H1 (cell line): ENCODE measurements around the gene BICD1. TPM values are rescaled to one million over a fixed set of nuclear protein-coding genes. Genes with fewer than 3 reads are reported as not detected.

Experiments
- CTCF ChIA-PET: fragments of 300-600 bp; sonication (Branson Sonifier 250); formaldehyde crosslinking; loops from one replicate; lab custom pipeline; 2021; ENCODE audit not compliant: partially characterized antibody; lab: Charles Lee
- POLR2A ChIA-PET: fragments of 300-600 bp; sonication (Branson Sonifier 250); formaldehyde crosslinking; loops from one replicate; lab custom pipeline; 2021; ENCODE audit warnings: inconsistent platforms; ENCODE audit not compliant: partially characterized antibody; lab: Charles Lee
- DNase-seq, 2 experiments: peaks; one replicate each; pipeline versions ENCODE4 v3.0.0 to v3.0.0-alpha.2; 2010 to 2022; ENCODE audit warnings: low spot score in 2 of 2, low read depth in 1 of 2, mixed read lengths in 1 of 2
- FAIRE-seq: peaks from 2 replicates; lab custom pipeline; 2011; peaks lifted over from hg19 to GRCh38; lab: Jason Lieb, UNC
- H2AFZ ChIP-seq: 2 replicates; pipeline ENCODE4 v1.8.1; 2012; ENCODE audit warnings: low read length, inconsistent platforms
- H2AK5ac ChIP-seq: 2 replicates; pipeline ENCODE4 v1.6.1; 2013; ENCODE audit warnings: low read depth, low read length
- H2BK120ac ChIP-seq: replicated peaks from 2 replicates; pipeline ENCODE3; 2013; ENCODE audit warnings: low read depth, low read length, inconsistent platforms
- H2BK12ac ChIP-seq: 2 replicates; pipeline ENCODE4 v1.6.1; 2013; ENCODE audit warnings: low read depth, low read length
- H2BK15ac ChIP-seq: 2 replicates; pipeline ENCODE4 v1.6.1; 2013; ENCODE audit warnings: low read length
- H2BK20ac ChIP-seq: 2 replicates; pipeline ENCODE4 v1.6.1; 2013; ENCODE audit warnings: low read length
- H2BK5ac ChIP-seq: 2 replicates; pipeline ENCODE4 v1.6.1; 2013; ENCODE audit warnings: low read depth, low read length
- H3K14ac ChIP-seq: 2 replicates; pipeline ENCODE4 v1.6.1; 2013; ENCODE audit warnings: inconsistent platforms; ENCODE audit not compliant: insufficient read length
- H3K18ac ChIP-seq: 2 replicates; pipeline ENCODE4 v1.6.1; 2013; ENCODE audit warnings: low read length; ENCODE audit errors: extremely low read depth
- H3K23ac ChIP-seq: 2 replicates; pipeline ENCODE4 v1.6.1; 2013; ENCODE audit warnings: inconsistent platforms; ENCODE audit not compliant: insufficient read length
- H3K23me2 ChIP-seq: 2 replicates; pipeline ENCODE4 v1.6.1; 2013; ENCODE audit warnings: low read depth, low read length
- H3K27ac ChIP-seq: 2 replicates; pipeline ENCODE4 v1.6.1; 2011; ENCODE audit warnings: low read depth, low read length, inconsistent platforms
- H3K27me3 ChIP-seq, 4 experiments: replicated peaks in 1 of 4; 1 replicate in 1 of 4; 2 replicates in 3 of 4; pipeline versions ENCODE4 v1.6.1 to v1.8.1; 2011 to 2013; ENCODE audit warnings: low read length in 3 of 4, mild to moderate bottlenecking in 3 of 4, inconsistent platforms in 2 of 4, mixed read lengths in 2 of 4, moderate library complexity in 1 of 4; ENCODE audit not compliant: control insufficient read depth in 3 of 4, insufficient read depth in 3 of 4; ENCODE audit errors: extremely low read depth in 1 of 4
- H3K36me3 ChIP-seq, 4 experiments: 2 replicates each; pipeline versions ENCODE4 v1.6.1 to v1.8.1; 2011 to 2013; ENCODE audit warnings: mild to moderate bottlenecking in 4 of 4, low read length in 3 of 4, moderate library complexity in 2 of 4, control low read depth in 1 of 4, inconsistent platforms in 1 of 4; ENCODE audit not compliant: insufficient read depth in 4 of 4, control insufficient read depth in 2 of 4
- H3K4ac ChIP-seq: replicated peaks from 2 replicates; pipeline ENCODE3; 2013; ENCODE audit warnings: low read length, low read depth, mixed read lengths, inconsistent platforms; ENCODE audit not compliant: insufficient read length
- H3K4me1 ChIP-seq, 4 experiments: replicated peaks in 1 of 4; 1 replicate in 1 of 4; 2 replicates in 3 of 4; pipeline versions ENCODE4 v1.6.1 to v1.8.1; 2011 to 2013; ENCODE audit warnings: low read length in 3 of 4, inconsistent platforms in 2 of 4, mixed read lengths in 1 of 4; ENCODE audit not compliant: insufficient read depth in 4 of 4, control insufficient read depth in 3 of 4
- H3K4me2 ChIP-seq, 2 experiments: 2 replicates each; pipeline versions ENCODE4 v1.6.1 to v1.8.1; 2011 to 2013; ENCODE audit warnings: low read depth in 2 of 2, low read length in 2 of 2, control low read depth in 1 of 2, inconsistent platforms in 1 of 2, mild to moderate bottlenecking in 1 of 2; ENCODE audit not compliant: insufficient read depth in 1 of 2
- H3K4me3 ChIP-seq, 4 experiments: fragments of 200-600, 300-600 bp in 1 of 4; sonication (generic), shearing (Covaris generic), sonication (Bioruptor Twin) in 1 of 4; 2 replicates each; pipeline versions ENCODE4 v1.5.1 to v1.8.1; 2011 to 2016; ENCODE audit warnings: low read length in 4 of 4, low read depth in 3 of 4, control low read depth in 2 of 4, inconsistent platforms in 2 of 4, mild to moderate bottlenecking in 2 of 4, mixed read lengths in 1 of 4, moderate library complexity in 1 of 4; ENCODE audit not compliant: insufficient read depth in 2 of 4; ENCODE audit errors: extremely low read depth in 1 of 4
- H3K56ac ChIP-seq: replicated peaks from 2 replicates; pipeline ENCODE3; 2013; ENCODE audit warnings: low read depth, mild to moderate bottlenecking, mixed read lengths, low read length, inconsistent platforms; ENCODE audit not compliant: insufficient read length
- H3K79me1 ChIP-seq: 2 replicates; pipeline ENCODE4 v1.6.1; 2013; ENCODE audit warnings: low read depth, low read length, control low read depth
- H3K79me2 ChIP-seq, 2 experiments: 2 replicates each; pipeline versions ENCODE4 v1.6.1 to v1.8.1; 2012 to 2013; ENCODE audit warnings: low read length in 2 of 2, mild to moderate bottlenecking in 2 of 2, inconsistent platforms in 1 of 2; ENCODE audit not compliant: insufficient read depth in 2 of 2, control insufficient read depth in 1 of 2
- H3K9ac ChIP-seq, 4 experiments: replicated peaks in 1 of 4; 1 replicate in 1 of 4; 2 replicates in 3 of 4; pipeline versions ENCODE4 v1.6.1 to v1.8.1; 2011 to 2013; ENCODE audit warnings: low read depth in 3 of 4, low read length in 3 of 4, control low read depth in 2 of 4, mild to moderate bottlenecking in 2 of 4, moderate library complexity in 2 of 4, inconsistent platforms in 1 of 4; ENCODE audit errors: extremely low read depth in 1 of 4
- H3K9me3 ChIP-seq, 2 experiments: 2 replicates each; pipeline versions ENCODE4 v1.6.1 to v1.8.1; 2012 to 2013; ENCODE audit warnings: mild to moderate bottlenecking in 2 of 2, moderate library complexity in 2 of 2, control low read depth in 1 of 2, inconsistent platforms in 1 of 2, low read depth in 1 of 2, low read length in 1 of 2, mixed read lengths in 1 of 2; ENCODE audit not compliant: insufficient read depth in 2 of 2
- H4K20me1 ChIP-seq, 2 experiments: replicated peaks in 1 of 2; 2 replicates each; pipeline versions ENCODE3 to v1.8.1; 2011 to 2013; ENCODE audit warnings: inconsistent platforms in 2 of 2, low read length in 2 of 2, mild to moderate bottlenecking in 1 of 2; ENCODE audit not compliant: insufficient read depth in 2 of 2, control insufficient read depth in 1 of 2
- H4K5ac ChIP-seq: 2 replicates; pipeline ENCODE4 v1.6.1; 2013; ENCODE audit warnings: low read length, low read depth, mixed read lengths, inconsistent platforms; ENCODE audit not compliant: insufficient read length
- H4K8ac ChIP-seq: 2 replicates; pipeline ENCODE4 v1.8.0; 2013; ENCODE audit warnings: mild to moderate bottlenecking, moderate library complexity, low read length, inconsistent platforms; ENCODE audit not compliant: insufficient read depth; ENCODE audit errors: extremely low read depth
- H4K91ac ChIP-seq: replicated peaks from 2 replicates; pipeline ENCODE3; 2013; ENCODE audit warnings: low read length, mixed read lengths, inconsistent platforms; ENCODE audit not compliant: insufficient read length
- EZH2 ChIP-seq: fragments of 200-600 bp; sonication (generic); IDR thresholded peaks from 2 replicates; pipeline ENCODE4 v1.7.1; 2012; ENCODE audit warnings: low read depth, mild to moderate bottlenecking, moderate library complexity, low read length, inconsistent platforms; ENCODE audit not compliant: severe bottlenecking
- JUND ChIP-seq: IDR thresholded peaks from 2 replicates; pipeline ENCODE4 v1.6.1; 2011; ENCODE audit warnings: mild to moderate bottlenecking, improper control_type of control experiment, low read length
- KDM5A ChIP-seq: fragments of 200-600 bp; IDR thresholded peaks from 2 replicates; pipeline ENCODE4 v1.7.1; 2012; ENCODE audit warnings: mild to moderate bottlenecking, low read length, inconsistent platforms, mixed read lengths
- POLR2AphosphoS5 ChIP-seq: IDR thresholded peaks from 2 replicates; pipeline ENCODE4 v1.6.1; 2011; ENCODE audit warnings: low read depth, low read length
- SIRT6 ChIP-seq: IDR thresholded peaks from one replicate; pipeline ENCODE4 v1.7.1; 2012; ENCODE audit warnings: low read length, inconsistent platforms
- WGBS, 2 experiments: shearing (Covaris generic) in 1 of 2; methylation state at CpG; one replicate each; pipeline versions ENCODE4 v1.1.6 to v1.1.7; 2013 to 2015; ENCODE audit warnings: low lambda C conversion rate in 2 of 2, mixed read lengths in 2 of 2, inconsistent platforms in 1 of 2, low coverage in 1 of 2, missing lambda C conversion rate in 1 of 2; ENCODE audit not compliant: insufficient replicate concordance in 2 of 2, insufficient coverage in 1 of 2, insufficient read length in 1 of 2; ENCODE audit errors: extremely low coverage in 1 of 2, missing lambda C conversion rate in 1 of 2; 5-methylcytosine and 5-hydroxymethylcytosine counted together
- polyA plus RNA-seq, 7 experiments: library from polyadenylated mRNA; depleted of rRNA in 3 of 7; stranded (reverse) in 5 of 7; unstranded in 2 of 7; fragments of >200 nt in 5 of 7; fragments of 200-250 nt in 2 of 7; gene quantifications; 1 replicate in 5 of 7; 2 replicates in 1 of 7; 4 replicates in 1 of 7; pipeline versions ENCODE4 v1.2.1 to v1.2.3, GENCODE V29; 2011 to 2013; ENCODE audit warnings: missing spikeins in 2 of 7, mixed read lengths in 2 of 7
- total RNA-seq: library from RNA; stranded (reverse); fragmentation: NEBNext Ultra II Directional; extraction: Animal tissue kit (Norgen Biotek cat#: 25700); gene quantifications from 2 replicates; pipeline ENCODE4 v1.2.1, GENCODE V29; 2021

BICD1 gene
- total and polyA plus RNA-seq, 2 of the 8 experiments (the other 6 are each of a cell fraction or from before 2014, with no cell fraction given) = 34.1 to 58.4 TPM

- H2BK15ac ChIP-seq = no peak overlapping the region
- H2AK5ac ChIP-seq = no peak overlapping the region
- no peak overlapping the region for H4K8ac ChIP-seq
- H3K36me3 ChIP-seq = peaks cover 0 to 13% (median 5%) of the 10 kb centered on the region in 4 experiments; a peak in 2 of 8 replicates
- no peak overlapping the region for H3K4me3 ChIP-seq
- no peak overlapping the region for H4K5ac ChIP-seq
- no peak overlapping the region for H3K4ac ChIP-seq
- H3K56ac ChIP-seq = no peak overlapping the region
- DNase-seq = no peak
- WGBS, 2 experiments = 100% methylated on average over 1 of the region's 1 CpG; no CpG with 5 or more reads in 1 of the 2 experiments
- H3K79me2 ChIP-seq = peaks cover 0 to 8% of the 10 kb centered on the region in 2 experiments; a peak in 2 of 4 replicates
- TF ChIP-seq JUND = no peak
- no peak for TF ChIP-seq SIRT6
- no peak for TF ChIP-seq POLR2AphosphoS5
- TF ChIP-seq KDM5A = no peak
- TF ChIP-seq EZH2 = no peak
- H3K4me2 ChIP-seq = no peak overlapping the region
- ChIA-PET POLR2A (no interaction called here), CTCF (no interaction called here)
- H3K27me3 ChIP-seq = no peaks in the 10 kb centered on the region
- H3K23me2 ChIP-seq = no peaks in the 10 kb centered on the region
- no peak overlapping the region for H4K91ac ChIP-seq
- H2BK20ac ChIP-seq = no peak overlapping the region
- no peak overlapping the region for H2BK5ac ChIP-seq
- H3K79me1 ChIP-seq = no peaks in the 10 kb centered on the region
- no peak for FAIRE-seq
- no peak overlapping the region for H3K27ac ChIP-seq
- no peak overlapping the region for H3K14ac ChIP-seq
- H3K18ac ChIP-seq = no peak overlapping the region
- H3K23ac ChIP-seq = no peak overlapping the region
- no peaks in the 10 kb centered on the region for H4K20me1 ChIP-seq
- H2AFZ ChIP-seq = no peak overlapping the region
- H3K4me1 ChIP-seq = peaks cover 0 to 2% (median 0%) of the 10 kb centered on the region in 4 experiments; a peak in 1 of 7 replicates
- H2BK120ac ChIP-seq = no peak overlapping the region
- no peak overlapping the region for H3K9ac ChIP-seq
- peaks cover 10 to 14% of the 10 kb centered on the region in 2 experiments for H3K9me3 ChIP-seq
- no peak overlapping the region for H2BK12ac ChIP-seq
Observed at GRCh38 chr12:32201976-32202375, 95.3 kb downstream of the BICD1 start.
